HepG2 (cell line): Measurements from ENCODE around the gene B3GNT2. TPM values are rescaled to one million over a fixed set of nuclear protein-coding genes. Genes with fewer than 3 reads are reported as not detected.

Experiments used
- DR1 ChIP-seq: sonication (generic); formaldehyde crosslinking; IDR thresholded peaks from 2 replicates; pipeline ENCODE4 v1.8.0; 2021; ENCODE audit warnings: mild to moderate bottlenecking, missing genetic modification reagents, inconsistent platforms
- E2F5 ChIP-seq: sonication (generic); formaldehyde crosslinking; conservative IDR thresholded peaks from 2 replicates; pipeline ENCODE4 v1.4.0; 2020; ENCODE audit warnings: missing genetic modification reagents
- GABPB1 ChIP-seq: IDR thresholded peaks from 2 replicates; pipeline ENCODE4 v1.6.1; 2016; ENCODE audit warnings: mild to moderate bottlenecking, missing genetic modification reagents, moderate library complexity, missing compliant biosample characterization
- HNRNPLL ChIP-seq: fragments of 200-400 bp; formaldehyde crosslinking; IDR thresholded peaks from 2 replicates; pipeline ENCODE4 v1.6.1; 2017; ENCODE audit warnings: mild to moderate bottlenecking, low read depth, low read length; ENCODE audit not compliant: poor library complexity, severe bottlenecking
- PAWR ChIP-seq: sonication (generic); formaldehyde crosslinking; IDR thresholded peaks from 2 replicates; pipeline ENCODE4 v1.4.0; 2020; ENCODE audit warnings: missing genetic modification reagents, mild to moderate bottlenecking, borderline replicate concordance
- POLR2AphosphoS2 ChIP-seq: IDR thresholded peaks from 2 replicates; pipeline ENCODE4 v1.6.1; 2011; ENCODE audit warnings: low read depth, low read length, improper control_type of control experiment
- TIGD3 ChIP-seq: sonication (generic); formaldehyde crosslinking; IDR thresholded peaks from 2 replicates; pipeline ENCODE4 v1.5.1; 2020; ENCODE audit warnings: mild to moderate bottlenecking, missing genetic modification reagents, borderline replicate concordance
- ZBTB49 ChIP-seq: sonication (generic); formaldehyde crosslinking; IDR thresholded peaks from 2 replicates; pipeline ENCODE4 v1.4.0; 2020; ENCODE audit warnings: missing genetic modification reagents, borderline replicate concordance
- ZNF142 ChIP-seq: sonication (generic); formaldehyde crosslinking; IDR thresholded peaks from 2 replicates; pipeline ENCODE4 v1.4.0; 2020; ENCODE audit warnings: missing genetic modification reagents
- ZNF562 ChIP-seq: sonication (generic); formaldehyde crosslinking; IDR thresholded peaks from 2 replicates; pipeline ENCODE4 v1.8.0; 2022; ENCODE audit warnings: missing genetic modification reagents, borderline replicate concordance
- ZNF574 ChIP-seq: sonication (generic); formaldehyde crosslinking; IDR thresholded peaks from 2 replicates; pipeline ENCODE4 v1.4.0; 2020; ENCODE audit warnings: missing genetic modification reagents
- ZNF644 ChIP-seq: IDR thresholded peaks from 2 replicates; pipeline ENCODE4 v1.6.1; 2016; ENCODE audit warnings: low read depth
- ZNF737 ChIP-seq: sonication (generic); formaldehyde crosslinking; IDR thresholded peaks from 2 replicates; pipeline ENCODE4 v1.5.0; 2020; ENCODE audit warnings: missing genetic modification reagents, mild to moderate bottlenecking, borderline replicate concordance
- polyA plus RNA-seq, 8 experiments: library from polyadenylated mRNA; depleted of rRNA in 3 of 8; stranded (reverse) in 7 of 8; unstranded in 1 of 8; fragments of >200 nt; fragmentation: Illumina TruSeq in 4 of 8; extraction: Trizol in 4 of 8; gene quantifications; 2 replicates each; pipeline versions ENCODE4 v1.2.1 to v1.2.3, GENCODE V29; 2011 to 2016; ENCODE audit warnings: low read depth in 4 of 8, missing spikeins in 1 of 8, mixed read lengths in 1 of 8; ENCODE audit not compliant: insufficient read depth in 1 of 8
- total RNA-seq, 5 experiments: library from RNA; depleted of rRNA; stranded (reverse); fragments of >200 nt; fragmentation: Illumina TruSeq; extraction: Trizol; gene quantifications; 2 replicates each; pipeline ENCODE4 v1.2.3, GENCODE V29; 2016; ENCODE audit warnings: low read depth in 1 of 5

B3GNT2 gene
- total and polyA plus RNA-seq, 2 of the 13 experiments (the other 11 are each of a cell fraction or from before 2014, with no cell fraction given): 26.3 to 28.5 TPM

GRCh38 chr2:62194558-62195420, 1.1 kb upstream of the B3GNT2 start (continued):
- no peak for TF ChIP-seq POLR2AphosphoS2
- no peak for TF ChIP-seq HNRNPLL
- TF ChIP-seq DR1: no peak
- TF ChIP-seq ZNF142 (CRISPR knock-in tag): 0 out of 2 replicates have a peak, but pooled peaks have one; percentile 47
- TF ChIP-seq TIGD3 (CRISPR knock-in tag): peak; percentile 72; the same call in 1 of the 2 replicates
- TF ChIP-seq ZNF644 (CRISPR knock-in tag): 0 out of 2 replicates have a peak, but pooled peaks have one; percentile 59
- peak; percentile 66 for TF ChIP-seq ZNF574 (CRISPR knock-in tag)
- no peak for TF ChIP-seq ZNF737
- TF ChIP-seq E2F5 (CRISPR knock-in tag): no peak
- TF ChIP-seq PAWR: no peak
- TF ChIP-seq GABPB1 (CRISPR knock-in tag): no peak
- TF ChIP-seq ZNF562 (CRISPR knock-in tag): no peak
- no peak for TF ChIP-seq ZBTB49 (CRISPR knock-in tag)
